ENCODE measurements around the gene ABHD8. TPM values are rescaled to one million over a fixed set of nuclear protein-coding genes. Genes with fewer than 3 reads are reported as not detected.

ABHD8 gene
- total RNA-seq, 5 donors from 2014 or later (not counting 1 experiment from before 2014, with no cell fraction given): 5.3 to 12.4 (median 11.3) TPM

- no peak overlapping the region for H3K27ac Mint-ChIP-seq
- H3K27ac ChIP-seq (ENCODE audit: low read length): no peak overlapping the region
- no CpG with 5 or more reads among the region's 7 CpGs for WGBS (ENCODE audit: insufficient coverage)
- H3K27me3 ChIP-seq (replicated peaks in 1 of 2; ENCODE audit: control insufficient read depth in 2 of 2, extremely low read depth in 1 of 2, insufficient read depth in 2 of 2, low read length in 1 of 2): no peaks in the 10 kb centered on the region
- H3K9me3 Mint-ChIP-seq: no peaks in the 10 kb centered on the region
- no peaks in the 10 kb centered on the region for H3K27me3 Mint-ChIP-seq
- ChIA-PET POLR2A (interaction anchor here in 1 of 2 donors (0.6 kb wide), 2 partner anchors 15 to 1294 kb away, joined by 3 to 5 read pairs; no protein-coding TSS in a partner anchor), CTCF (interaction anchor here in 1 of 2 donors (0.7 to 2.1 kb wide), 5 partner anchors 27 to 544 kb away, joined by 3 to 20 read pairs (median 4); partner anchors contain the start of genes DDA1 and OCEL1)
- peaks cover 0 to 15% of the 10 kb centered on the region in 2 donors for H3K36me3 ChIP-seq (ENCODE audit: control insufficient read depth in 2 of 2, extremely low read depth in 1 of 2, insufficient read depth in 1 of 2, low read length in 1 of 2)
- peaks cover 23 to 31% (median 26%) of the 10 kb centered on the region in 3 donors for H3K4me1 Mint-ChIP-seq
- peaks cover 4% of the 10 kb centered on the region for H3K36me3 Mint-ChIP-seq
- peaks cover 15 to 33% of the 10 kb centered on the region in 2 experiments for H3K4me1 ChIP-seq (ENCODE audit: control insufficient read depth in 1 of 2, extremely low read depth in 1 of 2, insufficient read depth in 2 of 2, low read length in 2 of 2)
- H3K9me3 ChIP-seq: no peaks in the 10 kb centered on the region
- no peak overlapping the region for H3K4me3 ChIP-seq (ENCODE audit: control insufficient read depth in 1 of 2, extremely low read depth in 1 of 2, low read length in 1 of 2)
- H3K4me3 Mint-ChIP-seq: no peak overlapping the region
- DNase-seq (no peak), ATAC-seq (replicated peaks in 1 of 4) (no peak)
These were observed 37.2 kb downstream of the ABHD8 start for GRCh38 chr19:17266026-17266425.

GRCh38 chr19:17264641-17264979, 38.6 kb downstream of the ABHD8 start, which contains the start of gene USHBP1:
Gene USHBP1, minus strand, starts transcription at chr19:17264745. Its CDS starts 446 bp downstream, at chr19:17264299.
- no peak within 1 kb of the TSS for H3K27ac ChIP-seq (ENCODE audit: low read length)
- WGBS (ENCODE audit: insufficient coverage): no CpG with 5 or more reads among the region's 5 CpGs
- peak within 1 kb of the TSS; percentile 79 to 90 for H3K27ac Mint-ChIP-seq

DNA sequence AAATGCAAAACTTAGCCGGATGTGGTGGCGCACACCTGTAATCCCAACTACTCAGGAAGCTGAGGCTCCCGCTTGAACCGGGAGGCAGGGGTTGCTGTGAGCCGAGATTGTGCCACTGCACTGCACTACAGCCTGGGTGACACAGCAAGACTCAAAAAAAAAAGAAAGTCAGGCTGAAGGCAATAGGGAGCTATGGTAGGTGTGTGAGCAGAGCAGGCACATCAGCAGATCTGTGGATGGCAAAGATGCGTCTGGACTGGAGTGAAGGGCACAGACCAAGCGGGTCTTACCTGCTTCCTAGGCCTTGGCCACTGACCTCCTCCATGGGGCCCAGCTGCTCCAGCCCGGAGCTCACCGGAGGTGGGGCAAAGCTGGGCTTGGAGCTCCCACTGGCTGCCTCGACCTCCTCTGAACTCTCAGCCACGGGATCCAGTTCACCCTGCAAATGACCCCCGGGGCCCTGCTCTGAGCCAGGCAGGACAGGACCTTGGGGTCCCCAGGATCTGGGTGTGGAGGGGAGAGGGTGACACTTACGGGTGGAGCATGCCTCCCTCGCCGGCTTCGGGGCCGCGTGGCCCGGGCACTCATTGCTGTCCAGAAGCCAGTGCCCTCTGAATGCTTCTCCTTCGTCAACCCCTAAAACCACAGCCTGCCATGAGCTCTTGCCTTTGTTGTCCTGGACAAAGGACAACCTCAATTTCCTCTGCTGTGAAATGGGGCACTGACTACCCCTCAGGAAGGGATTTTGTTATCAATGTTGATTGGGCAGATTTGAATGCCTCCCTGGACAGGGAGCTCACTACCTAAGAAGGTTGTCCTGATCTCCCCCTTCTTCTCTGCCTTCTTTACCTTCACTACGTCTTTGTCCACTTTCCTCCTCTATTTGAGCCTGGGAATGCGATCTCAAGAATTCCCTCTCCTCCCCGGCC, 39.2 kb downstream of the ABHD8 start:
- POLR2A ChIA-PET: interaction anchor here in 1 of 2 donors (0.5 kb wide), 1 partner anchor 46 kb away, joined by 3 read pairs; no protein-coding TSS in a partner anchor
- Mint-ChIP-seq H3K27ac (peak overlapping the region; percentile 79 to 90), H3K36me3 (no peaks in the 10 kb centered on the region), H3K4me1 (peaks cover 28 to 32% (median 29%) of the 10 kb centered on the region in 3 donors), H3K4me3 (no peak overlapping the region), H3K27me3 (no peaks in the 10 kb centered on the region), H3K9me3 (no peaks in the 10 kb centered on the region)
- WGBS (ENCODE audit: insufficient coverage): 85% methylated on average over 14 of the region's 23 CpGs
- peaks cover 15 to 38% of the 10 kb centered on the region in 2 experiments for H3K4me1 ChIP-seq (ENCODE audit: control insufficient read depth in 1 of 2, extremely low read depth in 1 of 2, insufficient read depth in 2 of 2, low read length in 2 of 2)
- H3K9me3 ChIP-seq: no peaks in the 10 kb centered on the region
- peaks cover 0 to 5% of the 10 kb centered on the region in 2 donors for H3K36me3 ChIP-seq (ENCODE audit: control insufficient read depth in 2 of 2, extremely low read depth in 1 of 2, insufficient read depth in 1 of 2, low read length in 1 of 2)
- no peak overlapping the region for H3K4me3 ChIP-seq (ENCODE audit: control insufficient read depth in 1 of 2, extremely low read depth in 1 of 2, low read length in 1 of 2)
- H3K27ac ChIP-seq (ENCODE audit: low read length): no peak overlapping the region
- H3K27me3 ChIP-seq (replicated peaks in 1 of 2; ENCODE audit: control insufficient read depth in 2 of 2, extremely low read depth in 1 of 2, insufficient read depth in 2 of 2, low read length in 1 of 2): peaks cover 0 to 4% of the 10 kb centered on the region in 2 experiments
- no peak for ATAC-seq (replicated peaks in 1 of 4)
- CTCF ChIA-PET: no interaction called here
- DNase-seq: no peak

More at GRCh38 chr19:17264641-17264979, 38.6 kb downstream of the ABHD8 start, which contains the start of gene USHBP1:
- Histone ChIP-seq H3K27me3 (replicated peaks in 1 of 2; ENCODE audit: control insufficient read depth in 2 of 2, extremely low read depth in 1 of 2, insufficient read depth in 2 of 2, low read length in 1 of 2) (peaks cover 0 to 4% of the 10 kb centered on the region in 2 experiments), H3K4me3 (ENCODE audit: control insufficient read depth in 1 of 2, extremely low read depth in 1 of 2, low read length in 1 of 2) (no peak within 1 kb of the TSS), H3K36me3 (ENCODE audit: control insufficient read depth in 2 of 2, extremely low read depth in 1 of 2, insufficient read depth in 1 of 2, low read length in 1 of 2) (peaks cover 0 to 8% of the 10 kb centered on the region in 2 donors), H3K9me3 (no peaks in the 10 kb centered on the region), H3K4me1 (ENCODE audit: control insufficient read depth in 1 of 2, extremely low read depth in 1 of 2, insufficient read depth in 2 of 2, low read length in 2 of 2) (peaks cover 15 to 38% of the 10 kb centered on the region in 2 experiments)
- DNase-seq: no peak
- no peaks in the 10 kb centered on the region for H3K36me3 Mint-ChIP-seq
- H3K4me1 Mint-ChIP-seq: peaks cover 29 to 33% (median 30%) of the 10 kb centered on the region in 3 donors
- H3K4me3 Mint-ChIP-seq: no peak within 1 kb of the TSS
- H3K27me3 Mint-ChIP-seq: no peaks in the 10 kb centered on the region
- no peaks in the 10 kb centered on the region for H3K9me3 Mint-ChIP-seq
- CTCF ChIA-PET: no interaction called here
- POLR2A ChIA-PET: no interaction called here
- no peak for ATAC-seq (replicated peaks in 1 of 4)

DNA sequence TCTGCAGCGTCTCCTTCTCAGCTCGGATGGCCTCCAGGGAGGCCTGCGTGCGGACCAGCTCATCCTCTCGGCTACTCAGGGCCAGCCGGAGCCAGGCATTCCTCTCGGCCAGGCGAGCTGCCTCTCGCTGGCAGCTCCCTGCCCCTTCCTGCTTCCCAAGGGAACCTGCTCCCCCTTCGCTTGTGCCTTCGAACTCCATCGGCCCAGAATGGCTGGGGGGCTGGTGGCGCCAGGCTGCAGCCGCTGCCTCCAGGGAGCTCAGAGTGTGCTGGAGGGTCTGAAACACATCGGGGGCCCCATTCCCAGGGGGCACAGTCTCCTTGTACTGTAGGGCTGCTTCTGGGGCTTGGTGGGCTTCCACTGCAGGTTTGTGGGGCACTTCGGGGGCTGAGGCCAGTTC, 40.7 kb downstream of the ABHD8 start:
- no peaks in the 10 kb centered on the region for H3K27me3 Mint-ChIP-seq
- DNase-seq (no peak), ATAC-seq (replicated peaks in 1 of 4) (no peak)
- no peaks in the 10 kb centered on the region for H3K9me3 ChIP-seq
- peaks cover 22 to 23% (median 22%) of the 10 kb centered on the region in 3 donors for H3K4me1 Mint-ChIP-seq
- no peak overlapping the region for H3K27ac Mint-ChIP-seq
- ChIA-PET CTCF (no interaction called here), POLR2A (no interaction called here)
- H3K9me3 Mint-ChIP-seq: no peaks in the 10 kb centered on the region
- H3K27me3 ChIP-seq (replicated peaks in 1 of 2; ENCODE audit: control insufficient read depth in 2 of 2, extremely low read depth in 1 of 2, insufficient read depth in 2 of 2, low read length in 1 of 2): peaks cover 0 to 4% of the 10 kb centered on the region in 2 experiments
- WGBS (ENCODE audit: insufficient coverage): 94% methylated on average over 15 of the region's 16 CpGs
- no peak overlapping the region for H3K4me3 Mint-ChIP-seq
- H3K36me3 ChIP-seq (ENCODE audit: control insufficient read depth in 2 of 2, extremely low read depth in 1 of 2, insufficient read depth in 1 of 2, low read length in 1 of 2): no peaks in the 10 kb centered on the region
- no peaks in the 10 kb centered on the region for H3K36me3 Mint-ChIP-seq
- H3K4me1 ChIP-seq (ENCODE audit: control insufficient read depth in 1 of 2, extremely low read depth in 1 of 2, insufficient read depth in 2 of 2, low read length in 2 of 2): peaks cover 8 to 25% of the 10 kb centered on the region in 2 experiments
- H3K27ac ChIP-seq (ENCODE audit: low read length): no peak overlapping the region
- no peak overlapping the region for H3K4me3 ChIP-seq (ENCODE audit: control insufficient read depth in 1 of 2, extremely low read depth in 1 of 2, low read length in 1 of 2)

DNA sequence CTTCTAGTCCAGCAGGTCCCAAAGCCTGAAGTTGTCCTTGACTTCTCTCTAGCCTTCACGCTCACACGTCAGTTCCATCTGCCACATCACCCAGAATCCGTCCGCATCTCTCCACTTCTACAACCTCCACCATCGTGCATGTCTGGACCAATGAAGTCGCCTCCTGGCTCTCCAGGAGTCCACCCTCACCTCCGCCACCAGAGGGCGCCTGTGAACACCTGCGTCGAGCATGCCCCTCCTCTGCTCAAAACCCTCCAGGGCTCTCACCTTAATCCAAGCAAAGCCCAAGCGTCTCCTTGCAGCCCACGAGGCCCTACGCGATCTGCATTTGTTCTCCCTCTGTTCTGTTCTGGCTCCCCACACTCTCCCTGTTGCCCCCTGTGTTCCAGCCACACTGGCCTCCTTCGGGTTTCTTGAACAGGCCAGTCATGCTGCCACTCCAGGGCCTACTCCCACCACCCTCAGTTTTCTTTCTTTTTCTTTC, 42.3 kb downstream of the ABHD8 start:
- H3K36me3 Mint-ChIP-seq: no peaks in the 10 kb centered on the region
- CTCF ChIA-PET: interaction anchor here (0.6 to 1.2 kb wide), 5 partner anchors 29 to 750 kb away, joined by 3 to 5 read pairs (median 4); no protein-coding TSS in a partner anchor

GRCh38 chr19:17259934-17260333, 43.3 kb downstream of the ABHD8 start:
- Mint-ChIP-seq H3K4me1 (peaks cover 11 to 12% (median 12%) of the 10 kb centered on the region in 3 donors), H3K9me3 (no peaks in the 10 kb centered on the region), H3K27ac (no peak overlapping the region), H3K4me3 (no peak overlapping the region), H3K36me3 (no peaks in the 10 kb centered on the region), H3K27me3 (no peaks in the 10 kb centered on the region)
- peaks cover 0 to 8% of the 10 kb centered on the region in 2 experiments for H3K27me3 ChIP-seq (replicated peaks in 1 of 2; ENCODE audit: control insufficient read depth in 2 of 2, extremely low read depth in 1 of 2, insufficient read depth in 2 of 2, low read length in 1 of 2)
- no peaks in the 10 kb centered on the region for H3K36me3 ChIP-seq (ENCODE audit: control insufficient read depth in 2 of 2, extremely low read depth in 1 of 2, insufficient read depth in 1 of 2, low read length in 1 of 2)
- no peak for ATAC-seq (replicated peaks in 1 of 4)
- H3K27ac ChIP-seq (ENCODE audit: low read length): no peak overlapping the region
- peaks cover 4 to 13% of the 10 kb centered on the region in 2 experiments for H3K4me1 ChIP-seq (ENCODE audit: control insufficient read depth in 1 of 2, extremely low read depth in 1 of 2, insufficient read depth in 2 of 2, low read length in 2 of 2)
- H3K9me3 ChIP-seq: no peaks in the 10 kb centered on the region
- CTCF ChIA-PET: interaction anchor here (0.6 to 1.2 kb wide), 2 partner anchors 125 to 129 kb away, joined by 3 read pairs; no protein-coding TSS in a partner anchor
- no CpG with 5 or more reads among the region's 1 CpG for WGBS (ENCODE audit: insufficient coverage)
- DNase-seq: no peak
- H3K4me3 ChIP-seq (ENCODE audit: control insufficient read depth in 1 of 2, extremely low read depth in 1 of 2, low read length in 1 of 2): no peak overlapping the region
- POLR2A ChIA-PET: no interaction called here

More for the DNA sequence above, 42.3 kb downstream of the ABHD8 start:
- peak; percentile 98 to 100 (median 99) for ATAC-seq (replicated peaks in 1 of 4)
- Histone ChIP-seq H3K27ac (ENCODE audit: low read length) (no peak overlapping the region), H3K27me3 (replicated peaks in 1 of 2; ENCODE audit: control insufficient read depth in 2 of 2, extremely low read depth in 1 of 2, insufficient read depth in 2 of 2, low read length in 1 of 2) (peaks cover 0 to 4% of the 10 kb centered on the region in 2 experiments), H3K36me3 (ENCODE audit: control insufficient read depth in 2 of 2, extremely low read depth in 1 of 2, insufficient read depth in 1 of 2, low read length in 1 of 2) (no peaks in the 10 kb centered on the region), H3K4me3 (ENCODE audit: control insufficient read depth in 1 of 2, extremely low read depth in 1 of 2, low read length in 1 of 2) (no peak overlapping the region), H3K9me3 (no peaks in the 10 kb centered on the region), H3K4me1 (ENCODE audit: control insufficient read depth in 1 of 2, extremely low read depth in 1 of 2, insufficient read depth in 2 of 2, low read length in 2 of 2) (peaks cover 8 to 15% of the 10 kb centered on the region in 2 experiments)
- DNase-seq: peak; percentile 74 to 94 (median 86)
- Mint-ChIP-seq H3K27me3 (no peaks in the 10 kb centered on the region), H3K4me3 (no peak overlapping the region), H3K4me1 (peaks cover 13% of the 10 kb centered on the region in 3 donors), H3K9me3 (no peaks in the 10 kb centered on the region), H3K27ac (no peak overlapping the region)
- POLR2A ChIA-PET: no interaction called here
- 11% methylated on average over 14 of the region's 15 CpGs for WGBS (ENCODE audit: insufficient coverage)
